ENCODE results near the gene SPATA6L.
A peak's percentile ranks its signal among the peaks of the same experiment; 100 is the strongest.

SPATA6L gene

DNA sequence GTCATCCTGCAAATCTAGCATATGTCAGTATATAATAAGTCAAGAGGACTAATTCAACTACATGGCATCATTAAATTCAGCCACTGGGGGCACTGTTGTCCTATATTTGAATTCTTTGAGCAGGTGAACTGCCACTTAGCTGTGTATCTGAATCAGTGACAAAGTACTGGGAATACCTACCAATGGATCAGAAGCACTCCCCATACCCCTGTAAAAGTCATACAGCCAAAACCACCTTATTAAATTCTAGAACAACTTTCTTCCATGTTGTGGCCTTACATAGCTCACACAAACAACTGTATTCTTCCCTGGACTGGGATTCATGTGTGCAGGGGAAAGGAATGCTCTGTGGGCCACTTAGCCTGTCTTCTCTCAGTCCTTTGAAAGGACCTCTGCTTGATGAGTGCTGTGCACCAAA, 61.6 kb downstream of the SPATA6L start:
- no peak for TF ChIP-seq EZH2 (IDR thresholded peaks at IDR 0.05; ENCODE audit: borderline replicate concordance, low read length)
- TF ChIP-seq, protein P1, sequence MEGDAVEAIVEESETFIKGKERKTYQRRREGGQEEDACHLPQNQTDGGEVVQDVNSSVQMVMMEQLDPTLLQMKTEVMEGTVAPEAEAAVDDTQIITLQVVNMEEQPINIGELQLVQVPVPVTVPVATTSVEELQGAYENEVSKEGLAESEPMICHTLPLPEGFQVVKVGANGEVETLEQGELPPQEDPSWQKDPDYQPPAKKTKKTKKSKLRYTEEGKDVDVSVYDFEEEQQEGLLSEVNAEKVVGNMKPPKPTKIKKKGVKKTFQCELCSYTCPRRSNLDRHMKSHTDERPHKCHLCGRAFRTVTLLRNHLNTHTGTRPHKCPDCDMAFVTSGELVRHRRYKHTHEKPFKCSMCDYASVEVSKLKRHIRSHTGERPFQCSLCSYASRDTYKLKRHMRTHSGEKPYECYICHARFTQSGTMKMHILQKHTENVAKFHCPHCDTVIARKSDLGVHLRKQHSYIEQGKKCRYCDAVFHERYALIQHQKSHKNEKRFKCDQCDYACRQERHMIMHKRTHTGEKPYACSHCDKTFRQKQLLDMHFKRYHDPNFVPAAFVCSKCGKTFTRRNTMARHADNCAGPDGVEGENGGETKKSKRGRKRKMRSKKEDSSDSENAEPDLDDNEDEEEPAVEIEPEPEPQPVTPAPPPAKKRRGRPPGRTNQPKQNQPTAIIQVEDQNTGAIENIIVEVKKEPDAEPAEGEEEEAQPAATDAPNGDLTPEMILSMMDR (IDR thresholded peaks at IDR 0.05; ENCODE audit: low read length) = peak; percentile 91
- H3K4me1 ChIP-seq (ENCODE audit: insufficient read depth, low read length, severe bottlenecking) = peaks cover 12% of the 10 kb centered on the region
- H3F3A ChIP-seq (ENCODE audit: insufficient read depth, low read length) = no peaks in the 10 kb centered on the region
- no peaks in the 10 kb centered on the region for H3K9me2 ChIP-seq (ENCODE audit: low read depth, low read length)
- H4K20me1 ChIP-seq (ENCODE audit: insufficient read depth, low read length) = no peaks in the 10 kb centered on the region
- H3K36me3 ChIP-seq (ENCODE audit: insufficient read depth, low read length) = no peaks in the 10 kb centered on the region; the same call in 1 of the 2 replicates
- H3K4me3 ChIP-seq (ENCODE audit: low read depth, low read length, poor library complexity, severe bottlenecking) = no peak overlapping the region
- no peaks in the 10 kb centered on the region for H3K27me3 ChIP-seq (ENCODE audit: insufficient read depth, low read length)
- no peaks in the 10 kb centered on the region for H3K79me2 ChIP-seq (ENCODE audit: insufficient read depth, low read length)
- H3K4me2 ChIP-seq (ENCODE audit: low read length) = peak overlapping the region; percentile 38
- H2AFZ ChIP-seq (ENCODE audit: low read length) = no peak overlapping the region
- peak overlapping the region; percentile 53 for H3K27ac ChIP-seq (ENCODE audit: low read depth, low read length, poor library complexity, severe bottlenecking)
- no peak overlapping the region; the same call in 1 of the 2 replicates for H3K9ac ChIP-seq (ENCODE audit: low read length)
- no peaks in the 10 kb centered on the region for H3K9me3 ChIP-seq (ENCODE audit: low read length)

DNA sequence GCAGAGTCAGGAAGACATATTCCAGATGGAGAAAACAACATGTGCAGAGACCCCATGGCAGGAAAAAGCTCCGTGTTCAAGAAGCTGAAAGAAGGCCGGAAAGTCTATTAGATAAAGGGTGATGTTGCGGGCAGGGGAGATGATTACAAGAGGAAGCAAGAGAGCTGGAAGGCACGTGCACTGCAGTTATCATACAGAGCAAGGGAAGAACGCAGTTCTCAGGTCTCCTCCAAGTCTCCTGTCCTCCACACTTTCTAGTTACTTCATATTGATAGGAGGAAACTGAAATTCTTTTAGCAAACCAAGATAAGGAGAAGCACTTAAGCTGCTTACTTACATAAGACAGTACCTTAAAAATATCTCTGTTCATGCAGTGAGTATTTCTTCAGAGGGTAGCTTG, 62.5 kb downstream of the SPATA6L start:
- H3K4me3 ChIP-seq (ENCODE audit: low read depth, low read length, poor library complexity, severe bottlenecking) = no peak overlapping the region
- no peaks in the 10 kb centered on the region for H3K9me2 ChIP-seq (ENCODE audit: low read depth, low read length)
- no peaks in the 10 kb centered on the region for H3K27me3 ChIP-seq (ENCODE audit: insufficient read depth, low read length)
- no peak overlapping the region for H2AFZ ChIP-seq (ENCODE audit: low read length)
- no peak for TF ChIP-seq EZH2 (IDR thresholded peaks at IDR 0.05; ENCODE audit: borderline replicate concordance, low read length)
- TF ChIP-seq, protein P1 (IDR thresholded peaks at IDR 0.05; ENCODE audit: low read length) = no peak
- no peak overlapping the region for H3K9ac ChIP-seq (ENCODE audit: low read length)
- H3K9me3 ChIP-seq (ENCODE audit: low read length) = no peaks in the 10 kb centered on the region
- H3F3A ChIP-seq (ENCODE audit: insufficient read depth, low read length) = no peaks in the 10 kb centered on the region
- H3K4me1 ChIP-seq (ENCODE audit: insufficient read depth, low read length, severe bottlenecking) = peaks cover 12% of the 10 kb centered on the region
- H3K36me3 ChIP-seq (ENCODE audit: insufficient read depth, low read length) = peaks cover 7% of the 10 kb centered on the region; the same call in 1 of the 2 replicates
- H4K20me1 ChIP-seq (ENCODE audit: insufficient read depth, low read length) = no peaks in the 10 kb centered on the region
- no peak overlapping the region for H3K4me2 ChIP-seq (ENCODE audit: low read length)
- no peak overlapping the region for H3K27ac ChIP-seq (ENCODE audit: low read depth, low read length, poor library complexity, severe bottlenecking)
- no peaks in the 10 kb centered on the region for H3K79me2 ChIP-seq (ENCODE audit: insufficient read depth, low read length)

GRCh38 chr9:4600368-4600767, 65.9 kb downstream of the SPATA6L start:
- H3K79me2 ChIP-seq (ENCODE audit: insufficient read depth, low read length) = no peaks in the 10 kb centered on the region
- peaks cover 9% of the 10 kb centered on the region; the same call in 1 of the 2 replicates for H3K36me3 ChIP-seq (ENCODE audit: insufficient read depth, low read length)
- no peaks in the 10 kb centered on the region for H3K9me3 ChIP-seq (ENCODE audit: low read length)
- no peak overlapping the region for H3K27ac ChIP-seq (ENCODE audit: low read depth, low read length, poor library complexity, severe bottlenecking)
- H3K4me3 ChIP-seq (ENCODE audit: low read depth, low read length, poor library complexity, severe bottlenecking) = no peak overlapping the region
- peaks cover 18% of the 10 kb centered on the region for H3K4me1 ChIP-seq (ENCODE audit: insufficient read depth, low read length, severe bottlenecking)
- H3F3A ChIP-seq (ENCODE audit: insufficient read depth, low read length) = no peaks in the 10 kb centered on the region
- H2AFZ ChIP-seq (ENCODE audit: low read length) = no peak overlapping the region
- H3K4me2 ChIP-seq (ENCODE audit: low read length) = no peak overlapping the region
- no peaks in the 10 kb centered on the region for H3K27me3 ChIP-seq (ENCODE audit: insufficient read depth, low read length)
- H3K9ac ChIP-seq (ENCODE audit: low read length) = no peak overlapping the region
- TF ChIP-seq EZH2 (IDR thresholded peaks at IDR 0.05; ENCODE audit: borderline replicate concordance, low read length) = no peak
- TF ChIP-seq, protein P1 (IDR thresholded peaks at IDR 0.05; ENCODE audit: low read length) = no peak
- no peaks in the 10 kb centered on the region for H3K9me2 ChIP-seq (ENCODE audit: low read depth, low read length)
- no peaks in the 10 kb centered on the region for H4K20me1 ChIP-seq (ENCODE audit: insufficient read depth, low read length)
